ENCODE measurements around the gene KIF26A.

Gene KIF26A
- total RNA-seq: 0.15 to 0.79 reads per million in 2 donors

DNA sequence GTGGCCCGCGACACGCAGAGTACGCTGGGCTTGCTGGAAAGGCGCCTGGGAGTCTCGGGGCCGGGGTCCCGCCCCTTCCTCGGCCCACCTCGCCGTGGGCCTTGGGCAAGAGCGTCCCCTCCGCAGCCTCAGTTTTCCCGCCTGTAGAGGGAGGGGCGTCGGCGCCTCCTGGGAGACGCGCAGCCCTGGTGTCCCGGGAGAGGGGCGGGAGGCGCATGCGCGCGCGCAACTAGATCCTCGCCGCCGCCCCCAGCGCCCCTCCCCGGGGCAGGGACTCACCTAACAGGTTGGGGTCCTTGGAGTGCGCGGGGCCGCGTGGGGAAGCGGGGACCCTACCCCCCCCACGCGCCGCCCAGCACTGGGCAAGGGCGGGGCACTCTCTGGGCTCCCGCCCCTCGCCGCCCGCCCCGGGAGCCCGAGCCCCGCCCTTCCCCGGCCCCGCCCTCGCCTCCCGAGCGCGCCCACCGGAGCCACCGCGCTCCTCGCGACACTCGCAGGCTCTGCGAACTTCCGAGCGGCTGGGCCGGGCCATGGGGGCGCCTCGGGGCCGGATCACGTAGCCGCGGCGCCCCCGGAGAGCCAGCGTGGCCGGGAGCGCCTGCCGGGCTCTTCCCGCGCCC, at the start of gene KIF26A:
Gene KIF26A, plus strand, starts transcription at position 490 of the 620 bp plus-strand sequence. CDS start 136 bp downstream, outside the sequence.
- DNase-seq: no peak

DNA sequence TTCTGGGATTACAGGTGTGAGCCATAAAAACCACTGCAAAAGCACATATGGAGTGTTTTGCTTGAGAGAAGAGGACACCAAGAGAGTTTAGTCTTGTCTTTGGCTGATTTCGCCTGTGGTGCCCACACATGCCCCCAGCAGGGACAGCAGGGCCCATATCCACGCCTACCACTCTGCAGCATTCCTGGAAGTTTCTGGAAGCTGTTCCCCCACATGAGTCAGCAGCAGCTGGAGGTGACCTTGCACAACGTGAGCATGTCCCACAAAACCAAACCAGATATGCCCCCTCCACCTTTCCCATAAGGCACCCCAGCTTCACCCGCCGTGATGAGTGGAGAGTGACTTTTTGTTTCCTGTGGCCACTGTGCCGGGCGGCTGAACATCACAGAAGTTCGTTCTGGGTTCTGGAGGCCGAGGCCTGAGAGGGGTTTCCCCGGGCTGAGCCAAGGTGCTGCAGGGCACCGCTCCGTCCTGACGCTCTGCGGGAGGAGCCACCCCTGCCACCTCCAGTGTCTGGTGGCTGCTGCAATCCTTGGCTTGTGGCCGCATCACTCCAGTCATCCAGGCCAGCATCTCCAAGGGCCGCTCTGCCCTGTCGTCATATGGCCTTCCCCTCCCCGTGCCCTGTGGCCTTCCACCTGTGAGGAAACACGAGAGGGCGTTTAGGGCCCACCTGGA, 48.2 kb upstream of the KIF26A start:
- DNase-seq: no peak

DNA sequence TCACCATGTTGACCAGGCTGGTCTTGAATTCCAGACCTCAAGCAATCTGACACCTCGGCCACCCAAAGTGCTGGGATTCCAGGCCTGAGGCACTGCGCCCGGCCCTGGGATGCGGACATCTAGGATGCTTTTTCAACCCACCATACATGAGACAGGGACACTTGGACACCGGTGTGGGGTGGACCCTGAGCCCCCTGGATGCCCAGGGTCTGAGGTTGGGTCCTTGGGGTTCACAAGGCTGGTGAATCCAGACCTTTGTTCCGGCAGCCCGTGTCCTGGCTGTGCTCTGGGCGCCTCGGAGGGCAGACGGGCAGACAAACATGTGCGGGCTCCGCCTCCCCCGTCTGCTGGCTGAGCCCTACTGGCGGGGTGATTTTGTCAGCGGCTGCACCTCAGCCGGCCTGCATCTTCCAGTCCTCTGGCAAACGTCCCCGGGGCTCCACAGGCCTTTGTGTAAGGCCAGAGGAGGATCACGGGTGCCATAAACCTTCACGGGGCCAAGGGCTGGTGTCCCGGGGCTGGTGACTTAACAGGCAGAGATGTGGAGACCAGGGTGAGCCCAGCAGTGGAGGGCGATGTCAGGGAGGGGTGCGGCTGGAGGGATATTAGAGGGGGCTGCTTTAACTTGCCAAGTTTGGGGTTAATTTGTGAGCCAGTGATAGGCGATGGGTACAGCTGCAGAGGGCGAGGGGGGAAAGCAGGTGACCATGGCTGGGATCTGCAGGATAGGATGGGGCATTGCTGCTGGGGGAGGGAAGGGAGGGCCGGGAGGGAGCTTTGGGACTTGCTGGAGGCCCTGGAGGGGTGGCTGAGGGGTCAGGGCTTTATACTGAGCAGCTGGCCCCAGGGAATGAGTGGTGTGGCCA, 47.1 kb upstream of the KIF26A start:
- DNase-seq: no peak

DNA sequence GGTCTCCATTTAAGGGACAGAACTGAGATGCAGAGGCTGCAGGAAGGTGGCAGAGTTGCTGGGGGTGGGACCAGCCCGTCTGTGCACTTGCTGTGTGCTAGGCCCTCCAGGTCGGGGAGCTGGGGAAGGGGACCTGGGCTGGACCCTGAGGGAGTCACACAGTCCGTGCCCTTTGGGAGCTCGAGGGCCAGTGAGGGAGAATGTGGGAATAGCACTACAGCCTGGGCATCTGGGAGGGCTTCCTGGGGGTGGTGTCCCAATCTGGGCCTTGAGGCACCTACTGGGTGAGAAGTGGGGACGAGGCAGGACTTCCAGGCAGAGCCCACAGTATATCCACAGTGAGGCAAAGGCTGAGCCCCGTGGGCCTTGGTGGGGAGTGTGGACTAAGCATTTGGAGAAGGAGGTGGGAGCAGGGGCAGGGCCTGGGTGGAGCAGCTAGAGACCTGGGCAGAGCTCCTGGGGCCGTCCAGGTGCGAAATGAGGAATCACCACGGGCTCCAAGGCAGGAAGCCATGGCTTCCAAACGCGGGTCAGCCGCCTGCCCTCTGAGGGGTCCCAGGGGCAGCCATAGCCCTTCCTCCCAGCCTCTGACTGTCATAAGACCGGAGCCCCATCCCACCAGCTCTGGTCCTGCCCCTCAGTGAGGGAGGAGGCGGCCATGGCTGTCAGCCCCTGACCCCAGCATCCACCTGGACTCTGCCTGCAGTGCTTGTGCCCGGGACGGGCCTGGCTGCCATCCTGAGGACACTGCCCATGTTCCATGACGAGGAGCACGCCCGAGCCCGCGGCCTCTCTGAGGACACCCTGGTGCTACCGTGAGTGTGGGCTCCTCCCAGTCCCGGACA, 46.2 kb upstream of the KIF26A start:
- no peak for DNase-seq

DNA sequence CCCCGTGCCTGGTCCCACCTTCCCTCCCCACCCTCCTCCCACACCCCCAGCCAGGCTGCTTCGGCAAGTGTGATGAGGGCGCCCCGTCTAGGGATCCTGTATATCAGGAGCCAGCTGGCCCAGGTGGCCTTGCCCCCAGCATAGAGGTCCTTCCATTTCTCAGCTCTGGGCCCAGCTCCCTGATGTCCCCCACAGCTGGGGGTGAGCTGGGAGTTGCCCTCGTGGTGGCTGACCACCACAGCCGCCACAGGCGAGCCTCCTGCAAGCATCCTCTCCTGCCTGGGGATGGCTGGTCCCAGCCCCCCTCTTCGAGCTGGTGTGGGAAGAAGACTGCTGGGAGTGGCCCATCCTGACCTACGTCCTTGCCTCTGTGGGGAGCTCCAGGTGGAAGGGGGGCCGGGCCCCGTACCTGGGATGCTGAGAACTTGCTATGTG, 45.4 kb upstream of the KIF26A start:
- DNase-seq: no peak

DNA sequence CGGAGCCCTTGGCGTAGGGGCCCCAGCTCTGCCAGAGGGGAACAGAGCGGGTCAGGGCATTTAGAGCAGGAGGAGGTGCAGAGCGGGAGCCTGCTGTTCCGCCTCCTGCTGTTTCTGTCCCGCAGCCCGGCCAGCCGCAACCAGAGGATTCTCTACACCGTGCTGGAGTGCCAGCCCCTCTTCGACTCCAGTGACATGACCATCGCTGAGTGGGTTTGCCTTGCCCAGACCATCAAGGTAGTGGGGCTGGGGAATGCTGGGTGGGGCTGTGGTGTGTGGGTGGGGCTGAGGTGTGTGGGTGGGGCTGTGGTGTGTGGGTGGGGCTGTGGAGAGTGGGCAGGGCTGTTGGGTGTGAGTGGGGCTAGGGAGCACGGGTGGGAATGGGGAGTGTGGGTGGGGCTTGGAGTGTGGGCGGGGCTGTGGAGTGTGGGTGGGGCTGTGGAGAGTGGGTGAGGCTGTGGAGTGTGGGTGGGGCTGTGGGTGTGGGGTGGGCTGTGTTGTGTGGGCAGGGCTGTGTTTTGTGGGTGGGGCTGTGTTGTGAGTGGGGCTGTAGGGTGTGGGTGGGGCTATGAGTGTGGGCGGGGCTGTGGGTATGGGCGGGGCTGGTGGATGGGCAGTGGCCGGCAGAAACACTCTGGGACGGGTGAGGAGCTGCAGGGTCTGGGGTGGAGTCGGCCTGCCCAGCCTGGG, 44.9 kb upstream of the KIF26A start:
- no peak for DNase-seq

DNA sequence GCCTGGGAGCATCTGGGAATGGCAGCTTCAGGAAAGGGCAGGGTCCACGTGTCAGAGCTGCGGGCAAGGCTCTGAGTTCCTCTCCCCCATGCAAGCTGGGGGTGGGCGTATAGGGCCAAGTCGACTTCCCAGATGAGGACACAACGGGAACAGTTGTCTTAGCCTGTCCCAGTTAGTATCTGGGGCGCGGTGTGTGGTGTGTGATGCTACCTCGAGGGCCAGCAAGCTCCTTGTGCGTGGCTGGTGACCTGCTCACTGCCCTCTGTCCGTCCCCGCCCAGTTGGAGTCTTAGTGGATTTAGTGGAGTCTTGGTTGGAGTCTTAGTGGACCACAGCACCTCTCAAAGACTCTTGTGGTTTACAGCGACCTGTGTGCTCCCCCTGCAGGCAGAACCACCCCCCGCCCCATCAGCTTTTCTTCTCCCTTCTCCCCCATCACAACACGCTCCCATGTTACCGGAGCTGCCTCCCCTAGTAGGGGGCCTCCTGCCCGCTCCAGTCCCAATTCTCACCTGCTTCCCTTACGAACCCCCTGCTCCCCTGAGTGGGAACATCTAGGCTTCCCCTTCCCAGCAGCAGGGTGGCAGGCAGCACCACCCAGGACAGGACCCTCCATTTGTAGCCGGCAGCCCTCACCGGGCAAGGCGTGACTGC, 44.2 kb upstream of the KIF26A start:
- DNase-seq: no peak

DNA sequence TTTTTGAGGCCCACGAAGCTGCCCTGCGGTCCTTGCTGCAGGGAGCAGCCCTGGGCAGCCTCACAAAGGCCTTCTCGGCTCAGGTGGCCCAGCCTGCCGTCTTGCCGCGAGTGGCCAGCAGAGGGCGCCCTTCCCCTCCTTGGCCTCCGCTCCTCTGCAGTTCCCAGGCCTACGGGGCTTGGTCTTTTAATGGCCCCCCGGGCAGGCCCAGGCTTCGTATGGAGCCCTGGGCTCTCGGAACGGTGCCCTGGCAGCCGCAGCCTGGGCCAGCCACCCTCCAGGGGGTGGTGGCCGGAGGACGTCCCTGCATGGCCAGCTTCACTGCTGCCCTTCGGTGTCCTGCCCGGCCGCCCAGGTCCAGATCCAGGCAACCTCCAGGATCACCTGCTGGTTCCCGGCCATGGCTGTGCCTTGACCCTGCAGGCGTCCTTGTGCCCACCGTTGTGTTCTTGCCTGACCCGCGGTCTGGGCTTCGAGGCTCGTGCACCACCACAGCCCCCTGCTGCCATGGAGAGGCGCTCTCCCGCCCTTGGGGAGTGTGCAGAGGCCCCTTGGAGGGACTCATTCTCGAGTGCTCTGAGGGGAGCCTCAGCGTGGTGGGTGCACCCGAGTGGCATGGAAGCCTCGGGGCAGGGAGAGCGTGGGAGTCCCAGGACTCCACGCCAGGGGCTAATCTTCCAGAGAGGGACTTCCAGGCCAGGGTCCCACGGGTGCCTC, 43.5 kb upstream of the KIF26A start:
- peak; percentile 47 for DNase-seq

DNA sequence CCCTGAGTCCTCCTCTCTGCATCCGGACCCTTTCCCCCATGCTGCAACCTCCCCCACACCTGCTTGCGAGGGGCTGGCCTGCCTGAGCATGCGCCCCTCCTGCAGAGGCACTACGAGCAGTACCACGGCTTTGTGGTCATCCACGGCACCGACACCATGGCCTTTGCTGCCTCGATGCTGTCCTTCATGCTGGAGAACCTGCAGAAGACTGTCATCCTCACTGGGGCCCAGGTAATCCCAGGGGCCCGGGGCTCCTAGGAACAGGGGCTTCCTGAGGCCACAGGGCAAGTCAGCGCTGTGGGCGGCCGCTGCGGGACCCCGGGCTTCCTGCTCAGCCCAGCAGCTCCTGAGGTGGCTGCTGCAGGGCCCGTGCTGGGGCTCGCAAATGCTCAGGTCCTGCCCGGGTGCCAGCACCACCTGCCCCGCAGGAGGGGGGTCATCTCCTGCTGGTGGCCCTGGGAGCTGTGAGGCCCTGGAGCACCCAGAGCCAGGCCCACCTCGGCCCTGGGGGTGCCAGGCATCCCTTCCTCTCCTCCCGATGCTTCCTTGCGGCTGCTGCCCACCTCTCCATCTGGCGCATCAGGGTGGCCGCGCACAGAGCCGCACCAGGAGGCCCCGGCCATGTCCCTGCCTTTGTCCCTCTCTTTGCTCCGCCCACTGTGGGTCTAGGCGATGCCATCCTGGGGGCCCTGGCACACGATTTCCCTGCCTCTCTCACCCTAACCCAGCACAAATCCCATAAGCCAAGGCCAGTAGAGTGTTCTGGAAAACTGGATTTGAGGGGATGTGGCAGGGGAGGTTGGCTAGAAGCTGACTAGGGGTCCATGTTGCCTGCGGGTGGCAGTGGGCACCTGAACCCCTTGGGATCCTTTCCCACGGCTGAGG, 42.7 kb upstream of the KIF26A start:
- DNase-seq: no peak

DNA sequence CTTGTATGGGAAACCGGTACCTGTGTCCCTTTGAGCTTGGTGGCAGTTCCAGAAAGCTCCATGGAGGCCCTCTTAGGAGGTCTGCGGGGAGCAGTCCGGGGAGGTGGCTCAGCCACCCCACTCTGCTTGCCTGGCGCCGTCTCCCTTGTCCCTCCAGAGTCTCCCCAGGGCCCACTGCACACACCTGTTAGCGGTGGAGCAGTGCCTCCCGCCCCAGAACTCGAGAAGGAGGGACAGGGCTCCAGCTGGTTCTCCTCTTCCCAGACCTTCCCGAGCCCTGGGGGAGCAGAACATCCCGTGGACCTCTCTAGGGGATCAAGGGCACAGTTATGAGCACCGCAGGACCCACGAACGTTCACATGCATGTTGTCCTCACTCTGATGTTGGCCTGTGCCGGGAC, 42.1 kb upstream of the KIF26A start:
- no peak for DNase-seq

DNA sequence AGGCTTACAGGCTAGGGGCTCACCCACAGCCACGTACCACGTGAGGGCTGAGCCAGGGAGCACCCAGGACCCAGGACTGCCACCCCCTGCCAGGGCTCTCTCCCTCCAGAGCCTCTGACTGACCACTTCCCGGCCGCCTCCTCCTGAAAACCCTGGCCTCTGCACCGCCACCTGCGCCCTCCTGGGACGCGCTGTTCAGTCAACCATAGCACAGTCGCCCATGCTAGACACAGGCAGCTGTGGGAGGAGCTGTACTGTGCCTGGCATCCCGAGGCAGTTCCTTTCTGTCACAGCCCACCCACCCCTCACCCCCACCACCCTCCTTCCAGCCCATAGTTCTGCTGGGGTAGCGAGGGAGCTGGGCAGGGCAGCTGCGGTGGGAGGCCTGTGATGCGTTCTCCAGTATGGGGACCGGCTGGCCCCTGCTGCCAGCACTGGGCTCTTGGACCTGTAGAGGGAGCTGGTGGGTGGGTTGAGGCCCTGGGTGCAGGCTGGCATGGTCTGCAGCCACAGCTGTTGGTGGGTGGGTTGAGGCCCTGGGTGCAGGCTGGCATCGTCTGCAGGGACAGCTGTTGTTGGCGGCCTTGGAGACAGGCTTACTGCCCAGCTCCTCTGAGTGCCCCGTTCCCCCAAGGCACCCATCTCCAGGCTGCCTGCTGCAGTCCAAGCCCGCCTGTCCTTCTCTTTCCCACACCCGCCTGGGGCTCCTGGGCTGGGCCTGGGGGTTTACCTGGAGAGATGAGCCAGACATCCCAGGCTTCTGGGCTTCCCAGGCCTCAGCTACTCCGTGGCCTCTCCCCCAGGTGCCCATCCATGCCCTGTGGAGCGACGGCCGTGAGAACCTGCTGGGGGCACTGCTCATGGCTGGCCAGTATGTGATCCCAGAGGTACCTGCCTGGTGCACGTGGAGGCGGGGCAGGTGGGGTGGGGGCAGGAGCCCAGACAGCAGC, 41.4 kb upstream of the KIF26A start:
- no peak for DNase-seq

DNA sequence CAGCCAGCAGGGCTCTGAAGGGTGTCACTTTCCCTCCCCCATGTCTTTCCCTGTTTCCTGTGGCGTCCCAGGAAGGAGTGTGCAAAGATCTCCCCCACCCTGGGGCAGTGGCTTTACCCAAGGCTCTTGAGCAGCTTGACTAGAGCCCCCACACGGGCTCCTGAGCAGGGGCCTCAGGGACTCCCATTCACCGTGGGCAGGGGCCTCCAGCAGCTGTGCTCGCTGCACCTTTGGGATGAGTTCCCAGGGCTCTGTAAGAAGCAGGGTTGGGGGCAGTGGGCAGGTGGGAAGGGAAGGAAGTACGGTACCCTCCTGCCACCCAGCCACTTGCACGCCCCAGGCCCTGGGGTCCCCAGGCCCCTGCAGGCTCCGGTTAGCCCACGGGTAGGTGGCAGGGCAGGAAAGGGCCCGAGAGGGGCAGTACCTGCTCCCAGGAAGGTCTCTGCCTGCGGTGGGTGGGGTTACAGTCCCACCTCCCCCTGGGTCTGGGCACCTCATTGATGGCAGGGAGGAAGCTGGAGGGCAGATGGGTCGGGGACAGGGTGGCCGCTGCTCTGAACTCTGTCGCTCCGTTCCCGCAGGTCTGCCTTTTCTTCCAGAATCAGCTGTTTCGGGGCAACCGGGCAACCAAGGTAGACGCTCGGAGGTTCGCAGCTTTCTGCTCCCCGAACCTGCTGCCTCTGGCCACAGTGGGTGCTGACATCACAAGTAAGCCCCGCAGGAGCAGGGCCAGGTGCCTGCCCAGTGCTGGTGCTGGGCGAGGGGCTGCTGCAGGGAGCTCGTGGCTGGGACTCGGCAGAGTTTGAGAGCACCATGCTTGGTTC, 39.9 kb upstream of the KIF26A start:
- DNase-seq: no peak

DNA sequence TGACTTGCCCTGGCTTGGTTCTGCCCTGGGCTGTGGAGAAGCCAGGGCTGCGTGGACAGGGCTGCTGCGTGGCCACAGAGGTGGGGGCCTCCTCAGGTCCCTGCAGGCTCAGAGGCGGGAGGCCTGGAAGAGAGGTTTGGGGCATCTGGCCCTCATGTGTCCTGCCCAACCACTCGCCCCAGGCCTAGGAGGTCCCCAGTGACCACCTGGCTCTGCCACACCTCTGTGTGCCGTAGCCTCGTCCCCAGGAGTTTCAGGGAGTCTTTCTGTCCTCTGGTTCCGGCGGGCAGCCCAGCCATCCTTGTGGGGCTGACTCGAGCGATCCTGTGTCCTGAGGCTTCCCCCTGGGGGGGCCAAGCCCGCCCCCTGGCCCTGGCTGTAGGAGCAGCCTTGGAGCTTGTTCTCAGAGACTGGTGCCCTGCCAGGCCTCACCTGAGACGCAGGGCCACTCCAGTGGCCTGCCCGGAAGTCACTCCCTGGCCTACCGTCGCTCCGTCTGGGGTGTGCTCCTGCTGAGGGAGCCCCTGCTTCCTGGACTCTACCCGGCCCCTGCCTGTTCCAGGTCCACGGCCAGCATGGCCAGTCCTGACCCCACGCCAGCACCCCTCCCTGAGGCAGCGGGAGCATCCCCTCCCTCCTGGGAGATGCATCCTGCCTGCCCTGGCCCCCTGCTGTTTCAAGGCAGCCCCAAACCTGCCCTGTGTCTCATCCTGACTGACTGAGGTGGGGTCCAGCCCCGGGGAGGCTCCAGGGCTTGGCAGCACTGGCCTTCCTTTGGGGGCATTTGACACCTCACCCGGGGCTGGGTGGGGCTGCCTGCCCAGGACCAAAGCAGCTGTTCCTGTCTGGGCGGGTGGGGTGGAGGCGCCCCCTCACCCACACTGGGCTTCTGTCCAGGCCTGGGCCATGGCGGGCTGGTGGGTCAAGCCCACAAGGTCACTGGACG, 39.0 kb upstream of the KIF26A start:
- no peak for DNase-seq

DNA sequence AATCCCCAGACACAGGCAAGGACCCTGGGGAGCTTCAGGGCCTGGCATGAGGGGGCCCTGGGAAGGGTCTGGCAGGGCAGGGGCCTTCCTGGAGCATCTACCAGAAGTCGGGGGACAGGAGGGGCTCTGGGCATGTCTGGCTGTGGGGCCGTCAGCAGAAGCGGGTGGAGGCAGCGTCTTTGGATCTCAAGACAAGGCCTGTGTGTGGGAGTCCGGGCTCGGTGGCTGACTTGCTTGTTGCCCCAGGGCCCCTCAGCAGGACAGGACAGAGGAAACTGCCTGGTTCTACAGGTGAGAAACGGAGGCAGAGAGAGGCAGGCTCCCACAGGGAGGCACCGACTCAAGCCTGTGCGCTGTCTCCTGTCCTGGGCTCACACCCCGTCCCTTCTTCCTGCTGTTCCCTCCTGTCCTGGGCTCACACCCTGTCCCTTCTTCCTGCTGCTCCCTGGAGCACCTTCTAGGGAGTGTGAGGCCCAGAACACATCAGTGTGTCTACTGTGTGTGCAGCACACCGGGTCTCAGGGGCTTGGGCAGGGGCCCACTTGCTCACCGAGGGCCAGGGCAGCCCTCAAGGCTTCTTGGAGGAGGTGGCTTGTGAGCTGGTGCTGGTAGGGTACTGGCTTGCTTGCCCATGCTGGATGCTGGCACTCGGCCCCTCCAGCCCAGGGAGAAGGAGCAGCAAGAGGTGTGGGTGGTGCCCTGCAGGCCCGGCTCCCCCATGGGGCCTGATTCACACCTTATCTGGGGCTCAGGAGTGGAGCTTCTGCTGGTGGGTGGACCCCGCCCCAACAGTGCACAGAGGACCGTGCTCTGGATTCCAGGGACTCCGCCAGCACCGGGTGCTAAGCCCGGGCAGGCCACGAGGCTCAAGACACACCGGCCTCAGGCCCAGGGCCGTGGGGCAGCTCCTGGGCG, 38.0 kb upstream of the KIF26A start:
- no peak for DNase-seq

DNA sequence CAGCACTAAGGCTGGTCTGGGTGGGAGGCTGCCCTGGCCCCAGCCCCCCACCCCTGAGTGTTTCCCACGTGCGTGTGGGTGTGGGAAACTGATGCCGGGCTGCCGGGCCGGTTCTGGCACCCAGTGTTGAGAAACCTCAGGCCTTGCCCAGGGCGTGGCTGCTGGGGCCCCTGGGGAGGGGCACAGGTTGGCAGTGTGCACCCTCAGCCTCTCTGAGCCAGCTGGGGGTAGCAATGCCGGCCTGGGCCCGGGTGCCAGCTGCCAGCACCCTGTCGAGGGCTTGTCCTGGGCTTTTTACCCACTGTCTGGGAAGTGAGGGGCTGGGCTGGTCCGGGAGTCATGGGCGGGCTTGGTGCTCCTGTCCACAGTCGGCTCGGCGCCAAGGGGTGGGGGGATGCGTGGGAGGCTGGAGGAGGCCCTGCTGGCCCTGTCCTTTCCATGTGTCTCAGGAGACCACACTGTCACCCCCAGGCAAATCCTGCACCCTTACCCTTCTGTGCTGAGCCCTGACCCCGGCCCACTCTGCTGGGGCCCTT, 37.2 kb upstream of the KIF26A start:
- DNase-seq: no peak
